Stimulated activated CD8-positive, alpha-beta memory T cell treated with anti-CD3 and anti-CD28 coated beads, Interleukin-4, amount 100 ng/mL, for 1 hour (primary cell): Measurements from ENCODE around the gene NCKAP5.

Experiments
- DNase-seq, 2 donors: peaks; one replicate each; pipeline ENCODE4 v3.0.0-alpha.2; 2020; ENCODE audit warnings: low read depth in 2 of 2, low spot score in 1 of 2

NCKAP5 gene

GRCh38 chr2:132904142-132904842 lies 664.0 kb downstream of the NCKAP5 start:
- DNase-seq, result no peak

GRCh38 chr2:132902626-132903025 lies 665.6 kb downstream of the NCKAP5 start:
- DNase-seq, result no peak

DNA sequence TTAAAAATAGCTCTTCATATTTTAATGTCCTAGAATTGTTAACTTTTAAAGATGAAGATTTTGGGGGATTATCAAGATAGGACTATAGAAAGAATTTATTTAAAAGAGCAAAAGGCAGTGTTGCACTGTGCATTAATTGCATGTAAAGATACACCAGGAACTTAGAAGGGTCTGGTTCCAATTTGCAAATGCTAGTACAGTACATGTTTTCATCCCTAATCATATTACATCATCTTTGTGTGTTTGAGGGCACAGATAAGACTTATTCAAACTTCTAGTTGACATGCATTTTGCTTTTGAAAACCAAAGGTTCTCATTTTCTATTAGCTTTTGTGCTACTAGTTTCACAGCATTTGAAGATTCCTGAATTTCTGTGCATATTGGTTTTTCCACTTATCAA lies 666.6 kb downstream of the NCKAP5 start:
- DNase-seq, result no peak

DNA sequence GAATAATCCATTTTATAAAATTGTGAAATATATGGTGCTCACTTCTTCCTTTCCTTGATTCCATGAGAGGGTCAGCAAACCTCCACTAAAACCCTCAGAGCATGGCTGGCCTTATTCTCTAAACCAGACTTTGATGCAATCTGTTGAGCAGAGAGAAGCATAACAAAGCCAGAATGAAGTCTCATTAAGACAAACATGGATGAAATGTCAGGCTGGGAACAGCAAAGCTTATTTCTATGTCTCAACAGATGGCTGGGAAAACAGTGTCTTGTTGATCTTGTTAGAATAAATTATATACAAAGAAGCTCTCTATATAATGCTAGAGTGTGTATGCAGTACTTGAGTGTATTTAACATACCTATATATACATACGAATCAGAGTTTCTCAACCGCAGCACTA lies 671.2 kb downstream of the NCKAP5 start:
- no peak for DNase-seq

DNA sequence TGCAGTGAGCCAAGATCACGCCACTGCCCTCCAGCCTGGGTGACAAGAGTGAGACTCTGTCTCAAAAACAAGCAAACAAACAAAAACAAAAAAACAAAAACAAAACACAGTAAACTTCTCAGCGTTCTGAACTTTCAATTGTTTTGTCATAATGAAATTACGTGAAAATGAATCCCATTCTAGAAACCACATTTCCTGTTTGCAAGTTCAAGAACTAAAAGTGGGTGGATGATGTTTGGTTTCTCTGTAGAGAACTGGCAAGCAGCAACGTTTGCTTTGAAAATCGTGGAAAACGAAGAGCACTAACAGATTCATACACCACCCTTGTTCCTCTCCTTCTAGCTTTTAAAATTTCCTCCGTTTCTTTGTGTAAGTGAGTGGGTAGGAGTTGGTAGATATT lies 672.2 kb downstream of the NCKAP5 start:
- no peak for DNase-seq

- no peak for DNase-seq
Observed at GRCh38 chr2:132891498-132891897, 676.8 kb downstream of the NCKAP5 start.

DNA sequence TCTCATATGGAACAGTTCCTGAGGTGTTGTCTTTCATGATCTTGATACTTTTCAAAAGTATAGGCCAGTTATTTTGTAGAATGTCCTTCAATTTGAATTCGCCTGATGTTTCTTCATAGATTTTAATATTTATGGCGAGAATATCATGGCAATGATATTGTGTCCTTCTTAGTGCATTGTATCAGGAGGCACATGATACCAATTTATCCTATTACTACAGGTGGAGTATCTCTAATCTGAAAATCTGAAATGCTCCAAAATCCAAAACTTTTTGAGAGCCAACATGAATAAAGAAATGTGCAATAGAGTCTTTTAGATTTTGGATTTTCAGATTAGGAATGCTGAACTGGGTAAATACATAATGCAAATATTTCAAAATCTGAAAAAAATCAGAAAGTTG lies 681.7 kb downstream of the NCKAP5 start:
- DNase-seq, result no peak

DNA sequence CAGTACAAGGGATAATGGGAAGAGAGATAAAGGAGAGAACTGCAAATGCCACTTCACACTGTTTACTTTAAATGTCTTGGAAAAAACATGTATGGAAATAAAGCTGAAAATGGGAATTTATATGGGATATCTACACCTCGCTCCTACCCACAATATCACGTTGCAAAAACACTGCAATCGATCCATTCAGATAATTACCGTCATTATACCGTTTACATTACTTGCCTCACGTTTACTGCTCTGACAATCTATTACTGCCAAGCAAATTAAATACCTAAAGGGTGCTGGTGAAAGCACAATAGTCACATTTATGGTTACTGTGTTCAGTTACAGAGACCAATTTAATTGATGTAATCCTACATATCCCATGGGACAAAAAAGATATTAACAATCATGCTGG lies 683.6 kb downstream of the NCKAP5 start:
- DNase-seq, result no peak

DNA sequence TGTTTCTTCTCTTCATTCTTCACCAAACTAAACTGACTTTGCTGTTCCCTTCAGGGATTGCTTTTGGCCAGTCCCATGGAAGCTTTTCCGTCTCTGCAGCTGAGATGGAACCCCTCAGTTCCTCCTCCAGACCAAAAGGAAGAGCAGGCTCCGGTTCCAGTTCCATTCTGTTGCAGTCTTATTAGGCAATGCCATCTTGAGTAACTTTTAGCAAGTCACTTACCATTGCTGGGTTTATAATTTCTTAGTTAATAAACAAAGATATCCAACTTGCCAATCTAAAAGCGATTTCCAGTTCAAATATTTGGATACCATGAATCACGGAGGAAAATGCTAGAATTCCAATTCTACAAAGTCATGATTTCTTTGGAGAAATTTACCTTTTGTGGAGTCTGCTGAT lies 684.0 kb downstream of the NCKAP5 start:
- DNase-seq, result no peak

DNA sequence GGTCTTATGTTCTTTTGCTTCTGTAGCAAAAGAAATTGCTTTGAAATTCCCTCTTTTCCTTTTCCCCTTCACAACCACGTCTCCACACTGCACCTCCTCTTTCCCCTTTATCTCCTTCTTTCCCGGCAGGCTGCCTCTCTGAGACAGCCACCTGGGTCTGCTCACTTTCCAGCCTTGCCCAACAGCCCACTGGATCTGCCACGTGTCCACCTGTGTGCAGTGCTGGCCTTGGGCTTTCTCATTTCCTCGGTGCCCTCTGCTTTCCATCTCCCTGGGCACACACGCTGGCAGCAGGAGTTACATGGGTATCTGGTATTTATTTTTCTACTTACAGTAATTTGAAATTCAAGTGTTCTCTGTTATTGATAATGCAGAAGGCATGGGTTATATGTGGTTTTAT lies 684.8 kb downstream of the NCKAP5 start:
- DNase-seq, result no peak

DNA sequence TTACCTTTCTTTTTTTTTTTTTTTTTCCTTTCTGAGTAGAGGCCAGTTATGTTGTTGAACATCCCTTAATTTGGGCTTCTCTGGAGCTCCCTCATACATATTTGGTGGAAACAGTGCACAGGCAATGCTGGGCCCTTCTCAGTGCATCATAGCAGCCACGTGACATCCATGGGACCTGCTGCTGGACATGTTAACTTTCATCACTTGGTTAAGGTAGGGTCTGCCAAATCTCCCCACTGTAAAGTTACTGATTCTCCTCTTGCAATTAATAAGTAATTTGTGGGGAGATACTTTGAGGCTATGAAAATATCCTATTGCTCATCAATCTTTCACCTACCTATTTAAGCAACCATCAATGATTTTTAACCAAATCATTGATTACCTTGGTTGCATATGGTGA lies 686.7 kb downstream of the NCKAP5 start:
- no peak for DNase-seq

GRCh38 chr2:132877923-132878322 lies 690.3 kb downstream of the NCKAP5 start:
- no peak for DNase-seq

DNA sequence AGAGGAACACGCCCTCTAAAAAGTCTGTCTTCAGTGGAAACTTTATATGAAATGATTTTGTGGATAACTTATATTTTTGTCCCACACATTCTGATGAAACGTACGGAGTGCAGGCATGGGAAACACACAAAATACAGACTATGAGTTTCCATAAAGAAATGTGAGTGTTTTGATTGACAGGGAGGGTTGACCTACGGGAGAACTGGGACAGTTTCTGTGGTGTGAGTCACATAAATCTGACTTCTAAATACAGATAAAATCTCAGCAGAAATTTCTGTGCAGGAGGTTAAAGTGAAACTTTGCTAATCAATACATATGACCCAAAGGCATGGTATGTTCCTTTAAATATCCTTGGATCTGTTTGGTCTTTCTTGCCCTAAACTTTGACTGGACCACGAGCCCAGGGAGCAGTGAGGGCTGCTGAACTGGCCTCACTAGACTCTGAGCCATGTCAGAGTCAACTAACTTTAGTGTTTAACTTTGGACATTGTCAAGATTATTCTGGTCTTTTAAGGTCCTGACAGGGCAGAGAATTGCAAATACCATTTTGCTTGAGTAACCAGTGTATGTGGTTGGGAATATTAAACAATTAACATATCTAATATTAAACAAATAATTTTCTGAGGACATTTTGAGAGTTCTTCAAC lies 691.4 kb downstream of the NCKAP5 start:
- DNase-seq, result no peak

GRCh38 chr2:132875193-132875592 lies 693.1 kb downstream of the NCKAP5 start:
- DNase-seq, result no peak

DNA sequence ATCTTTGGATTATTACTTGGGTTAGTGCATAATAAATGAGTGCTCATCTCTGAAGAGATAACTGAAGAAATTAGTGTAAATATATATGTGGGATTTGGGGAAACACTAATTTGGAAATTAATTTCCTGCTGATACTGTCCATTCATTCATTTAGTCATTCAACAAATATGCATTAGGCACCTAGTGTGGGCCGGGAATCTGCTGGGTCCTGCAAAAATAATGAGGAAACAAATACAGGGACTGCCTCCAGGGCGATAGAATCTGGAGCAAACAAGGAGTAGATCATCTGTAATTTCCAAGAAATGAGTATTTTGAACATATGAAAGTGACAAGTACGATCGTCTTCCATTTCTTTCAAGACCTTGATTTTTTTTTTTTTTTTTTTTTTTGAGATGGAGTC lies 694.5 kb downstream of the NCKAP5 start:
- DNase-seq, result no peak

DNA sequence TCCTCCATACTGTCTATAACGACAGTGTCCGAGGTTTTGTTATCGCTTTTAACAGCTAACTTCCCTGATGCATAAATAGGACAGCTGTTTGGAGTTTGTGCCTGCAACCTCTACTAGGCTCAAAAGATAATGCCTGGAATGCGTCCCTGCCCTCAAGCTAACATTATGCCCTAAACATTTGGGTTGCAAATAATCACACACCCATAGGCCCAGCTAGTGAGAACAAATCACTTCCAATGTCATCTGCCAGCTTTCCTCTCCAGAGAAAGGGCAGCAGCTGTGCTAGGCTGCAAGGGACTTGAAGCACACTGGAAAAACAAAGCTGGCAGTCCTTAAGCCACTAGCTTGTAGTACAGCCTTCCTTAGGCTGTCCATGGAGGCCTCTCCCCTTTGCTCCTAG lies 696.4 kb downstream of the NCKAP5 start:
- DNase-seq, result no peak

DNA sequence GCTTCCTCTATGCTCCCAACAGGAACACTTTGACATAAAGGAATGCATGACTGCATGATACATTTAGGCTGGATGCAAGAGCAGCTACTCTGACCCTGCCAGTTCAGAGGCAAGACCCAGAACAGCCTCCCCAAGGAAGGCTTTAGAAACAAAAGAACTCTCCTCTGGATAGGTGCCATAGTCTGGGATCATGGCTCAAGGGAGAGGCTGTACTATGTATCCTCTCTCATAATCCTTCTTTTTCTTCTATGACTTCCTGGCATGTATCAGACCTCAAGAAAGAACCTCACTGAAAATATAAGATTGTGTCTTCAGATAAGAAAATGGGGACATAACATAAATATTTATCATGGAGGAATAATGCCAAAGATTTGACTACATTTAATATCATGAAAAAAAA lies 704.3 kb downstream of the NCKAP5 start:
- DNase-seq, result no peak

DNA sequence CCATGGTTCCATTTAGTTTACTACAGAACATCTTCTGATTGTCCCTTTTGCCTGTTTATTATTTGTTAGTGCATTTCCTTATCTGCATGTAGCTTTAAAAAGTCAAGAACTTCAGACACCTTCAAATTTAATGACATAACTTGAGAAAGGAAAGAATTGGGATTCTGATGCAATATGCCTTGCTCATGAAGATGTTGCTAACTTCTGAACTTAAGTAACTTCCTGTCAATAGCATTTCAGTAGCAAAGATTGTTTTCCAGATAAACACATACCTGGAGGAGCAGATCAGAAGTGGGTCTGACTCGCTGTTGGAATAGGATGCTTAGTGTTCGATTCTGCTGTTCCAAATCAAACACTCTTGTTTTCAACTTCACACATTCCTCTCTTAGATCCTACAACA lies 708.0 kb downstream of the NCKAP5 start:
- no peak for DNase-seq

- no peak for DNase-seq
Observed at GRCh38 chr2:132859590-132859989, 708.7 kb downstream of the NCKAP5 start.

- no peak for DNase-seq
Observed at GRCh38 chr2:132857319-132857718, 710.9 kb downstream of the NCKAP5 start.

DNA sequence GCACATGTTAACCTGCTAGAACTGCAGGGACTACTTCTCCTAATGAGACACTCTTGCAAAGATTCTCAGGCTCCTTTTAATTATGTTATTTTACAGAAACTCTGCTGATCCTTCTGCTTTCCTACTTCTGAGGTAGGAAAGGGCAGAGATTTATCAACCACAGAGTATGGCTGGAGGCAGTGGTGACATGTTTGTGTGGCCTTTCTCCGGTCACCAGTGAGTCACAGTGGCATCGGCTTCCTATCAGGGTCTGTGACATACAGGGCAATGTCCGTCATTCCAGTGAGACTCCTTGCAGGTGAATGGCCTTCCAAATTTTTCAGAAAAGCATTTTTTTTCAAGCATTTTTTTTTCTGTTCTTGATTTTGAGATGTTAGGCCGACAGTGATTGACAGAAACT lies 717.6 kb downstream of the NCKAP5 start:
- no peak for DNase-seq

- no peak for DNase-seq
Observed at GRCh38 chr2:132849118-132849517, 719.1 kb downstream of the NCKAP5 start.

DNA sequence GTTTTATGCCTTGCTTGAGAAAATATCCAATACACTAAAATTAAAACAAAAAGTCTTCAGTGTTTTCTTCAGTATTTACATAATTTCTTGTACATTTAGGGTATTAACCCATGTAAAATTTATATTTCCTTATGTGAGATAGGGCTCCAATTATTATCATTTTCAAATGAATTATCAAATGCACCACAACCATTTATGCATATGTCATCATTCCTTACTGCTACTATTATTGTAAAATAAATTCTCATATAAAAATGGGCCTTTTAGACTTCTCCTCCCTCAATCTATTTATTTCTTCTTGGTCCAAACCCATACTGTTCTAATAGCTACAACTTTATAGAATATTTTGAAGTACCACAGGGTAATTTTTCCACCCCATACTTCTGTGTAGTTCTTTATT lies 722.9 kb downstream of the NCKAP5 start:
- DNase-seq, result no peak
